NCI-H2029 (cell line): ENCODE measurements around the gene RAE1.
"Not testable (repeated sequence)": the region's sequence is repeated elsewhere in the genome, so short reads cannot be mapped to it uniquely, and the experiment has no call there.

Experiments used
- DNase-seq: peaks from one replicate; lab custom pipeline; 2025; lab: John Stamatoyannopoulos, UW

The RAE1 gene

DNA sequence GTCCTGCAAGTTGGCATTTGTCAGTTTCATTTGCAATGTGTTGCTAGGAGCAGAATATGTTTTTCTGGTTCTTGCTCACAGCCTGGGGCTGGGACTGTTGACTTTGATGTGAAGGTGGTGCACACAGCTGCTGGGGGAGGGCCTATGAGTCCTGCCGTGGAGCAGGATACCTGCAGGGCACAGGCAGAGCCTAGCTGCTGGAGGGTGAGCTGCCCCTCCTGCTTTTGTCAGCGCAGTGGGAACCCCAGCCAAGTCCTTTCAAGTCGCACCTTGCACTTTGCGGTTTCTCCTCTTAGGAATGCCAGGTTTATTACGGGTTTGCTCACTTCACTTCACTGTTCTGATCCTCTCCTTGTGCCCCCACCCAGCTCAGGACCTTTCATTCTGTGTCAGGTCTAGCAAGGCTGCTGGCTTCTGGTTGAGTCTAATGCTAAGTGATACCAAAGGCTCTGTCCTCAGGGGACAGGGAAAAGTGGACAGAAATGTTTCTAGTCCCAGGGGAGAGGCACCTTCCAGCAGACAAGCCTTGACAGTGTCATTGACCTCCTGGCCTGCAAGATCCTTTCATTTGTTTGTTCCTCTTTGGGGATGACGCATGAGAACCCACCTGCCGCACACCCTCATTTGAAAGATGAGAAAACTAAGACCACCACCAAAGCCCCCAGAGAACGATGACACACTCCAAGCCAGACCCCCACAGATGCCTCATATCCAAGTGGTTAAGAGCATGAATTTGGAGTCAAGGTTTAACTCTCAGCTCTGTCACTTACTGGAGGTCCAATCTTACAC, 24.2 kb upstream of the RAE1 start:
- no peak for DNase-seq

DNA sequence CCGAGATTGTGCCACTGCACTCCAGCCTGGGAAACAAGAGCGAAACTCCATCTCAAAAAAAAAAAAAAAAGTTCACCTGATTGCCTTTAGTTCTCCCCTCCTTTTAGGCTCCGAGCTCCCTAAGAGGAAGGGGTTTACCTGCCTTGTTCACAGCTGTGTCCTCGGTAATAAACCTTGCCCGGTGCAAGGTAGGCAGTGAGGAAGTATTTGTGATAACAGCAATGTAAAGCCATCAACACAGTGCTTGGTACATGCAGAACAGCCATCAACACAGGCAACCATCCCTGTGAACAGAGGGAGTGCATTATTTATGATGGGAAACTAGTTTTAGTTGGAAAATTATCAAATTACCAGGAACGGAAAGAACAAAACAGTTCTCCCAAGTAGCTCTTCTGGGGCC, 23.2 kb upstream of the RAE1 start:
- DNase-seq: no peak

DNA sequence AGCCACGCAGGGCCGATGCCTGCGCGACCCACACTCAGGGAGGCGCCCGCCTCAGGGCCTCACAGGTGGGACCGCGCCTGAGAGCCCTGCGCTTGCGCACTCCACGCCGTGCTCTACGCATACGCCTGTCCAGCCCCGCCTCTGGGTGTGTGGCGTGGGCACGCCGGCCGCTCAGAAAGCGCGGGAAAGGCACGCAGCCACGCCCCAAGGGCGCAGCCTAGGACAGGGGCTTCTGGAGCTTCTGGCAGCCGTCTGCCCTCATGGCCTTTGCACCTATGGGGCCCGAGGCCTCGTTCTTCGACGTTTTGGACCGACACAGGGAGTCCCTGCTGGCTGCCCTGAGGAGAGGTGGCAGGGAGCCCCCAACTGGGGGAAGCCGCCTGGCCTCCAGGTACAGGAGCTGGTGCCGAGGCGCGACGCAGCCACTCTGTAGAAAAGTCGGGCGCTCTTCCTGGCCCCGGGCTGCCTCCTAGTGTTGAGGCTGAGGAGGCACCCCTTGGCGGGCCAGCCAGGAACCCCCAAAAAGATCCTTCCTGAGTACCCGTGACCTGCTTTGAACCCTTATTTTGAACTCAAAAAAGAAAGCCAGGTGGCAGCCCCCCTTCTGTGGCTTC, 21.3 kb upstream of the RAE1 start, which contains the start of gene SPO11:
Gene SPO11 (plus strand): TSS at position 196 of the 614 bp plus-strand sequence. CDS start 65 bp downstream, at position 261.
- DNase-seq: no peak

DNA sequence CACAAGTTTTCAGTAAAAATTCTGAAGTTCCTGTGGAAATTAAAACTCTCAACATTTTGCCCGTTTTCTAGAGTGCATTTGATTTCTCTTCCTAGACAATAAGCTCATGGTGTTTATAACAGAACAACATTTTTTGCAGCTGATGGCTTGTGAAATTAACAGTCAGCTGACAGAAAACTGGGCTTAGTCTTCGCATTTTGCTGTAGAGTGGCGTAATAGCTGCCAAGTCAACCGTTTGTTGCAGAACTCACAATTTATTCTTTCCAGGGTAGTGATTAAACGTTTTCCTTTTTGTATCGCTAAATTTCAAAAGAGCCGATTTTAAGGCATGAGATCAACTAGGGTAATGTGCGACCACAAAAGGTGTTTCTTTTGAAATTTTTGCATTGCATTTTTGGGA, 20.1 kb upstream of the RAE1 start:
- DNase-seq: no peak

DNA sequence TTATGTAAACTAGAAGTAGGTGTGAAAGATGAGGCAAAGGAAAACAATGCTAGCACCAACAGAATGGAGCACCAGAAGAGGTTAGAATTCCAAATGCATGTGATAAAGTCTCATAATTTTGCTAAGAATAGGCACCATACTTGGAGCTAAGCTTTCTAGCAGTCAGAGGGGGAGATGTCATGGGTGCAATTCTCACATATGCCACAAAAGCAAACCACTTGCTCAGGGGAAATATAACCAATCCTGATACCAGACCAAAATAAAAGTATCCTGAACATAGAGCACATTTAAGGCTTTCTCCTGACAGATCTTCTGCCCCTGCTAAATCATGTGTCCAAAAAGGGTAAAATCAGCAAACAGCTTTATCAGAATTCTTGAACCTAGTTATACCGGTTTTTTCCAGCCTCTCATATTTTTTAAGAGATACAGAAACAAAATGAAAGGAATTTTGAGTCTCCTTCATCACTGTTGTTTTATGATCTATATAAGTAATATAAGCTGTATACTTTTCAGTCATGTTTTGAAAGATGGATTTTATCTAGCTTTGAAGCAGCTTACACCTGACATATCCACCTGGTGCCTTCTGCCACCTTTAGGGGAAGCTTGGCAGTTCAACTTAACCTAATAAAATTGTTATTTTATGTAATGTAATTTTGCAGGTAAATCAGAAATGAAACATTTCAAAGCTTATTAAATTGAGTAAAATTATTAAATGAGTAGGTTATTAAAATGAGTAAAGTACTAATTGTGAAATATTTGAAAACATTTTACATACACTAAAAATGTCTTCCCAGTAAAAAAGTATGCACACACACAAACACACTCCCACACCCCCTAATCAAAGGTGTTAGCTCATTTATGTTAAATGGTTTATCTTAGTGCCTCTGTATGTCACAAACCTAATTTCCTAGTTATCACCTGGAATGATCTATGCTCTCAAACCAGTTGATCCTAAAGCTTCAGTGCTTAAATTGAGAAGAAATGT, 18.7 kb upstream of the RAE1 start:
- DNase-seq: no peak

DNA sequence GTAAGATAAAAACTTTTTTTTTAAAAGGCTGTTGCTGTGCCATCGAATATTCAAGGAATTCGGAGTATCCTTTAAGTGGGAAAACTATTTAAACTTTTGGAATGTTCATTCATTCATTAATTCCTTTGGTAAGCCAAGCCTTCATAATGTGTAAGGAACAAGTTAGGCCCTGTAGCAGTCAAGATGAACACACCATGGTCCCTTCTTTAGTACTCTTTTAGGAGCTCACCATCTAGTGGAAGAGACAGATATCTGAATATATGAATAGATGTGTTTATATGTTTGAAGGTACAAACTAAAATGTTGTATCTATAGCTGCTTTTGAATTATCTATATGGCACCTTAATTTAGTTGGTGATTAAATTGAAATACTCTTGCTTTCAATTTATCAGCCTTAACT, 15.7 kb upstream of the RAE1 start:
- DNase-seq: no peak

DNA sequence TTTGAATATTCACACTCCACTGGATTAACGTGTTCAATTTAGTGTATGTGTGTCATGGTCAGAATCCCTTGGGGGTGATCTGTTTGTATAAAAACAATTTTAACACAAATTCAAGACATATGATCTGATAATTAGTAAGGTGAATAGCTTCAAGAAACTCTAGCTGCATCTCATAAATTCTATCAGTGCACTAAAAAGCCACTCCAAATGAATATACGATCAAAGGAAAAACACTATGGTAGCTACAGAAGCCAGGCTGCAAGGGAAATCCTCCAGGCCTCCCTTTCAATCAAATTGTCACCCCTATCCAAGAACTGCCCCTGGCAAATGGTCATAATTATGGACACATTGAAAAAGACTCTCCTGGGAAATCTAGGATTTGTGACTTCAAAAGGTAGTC, 9.4 kb upstream of the RAE1 start:
- DNase-seq: no peak

DNA sequence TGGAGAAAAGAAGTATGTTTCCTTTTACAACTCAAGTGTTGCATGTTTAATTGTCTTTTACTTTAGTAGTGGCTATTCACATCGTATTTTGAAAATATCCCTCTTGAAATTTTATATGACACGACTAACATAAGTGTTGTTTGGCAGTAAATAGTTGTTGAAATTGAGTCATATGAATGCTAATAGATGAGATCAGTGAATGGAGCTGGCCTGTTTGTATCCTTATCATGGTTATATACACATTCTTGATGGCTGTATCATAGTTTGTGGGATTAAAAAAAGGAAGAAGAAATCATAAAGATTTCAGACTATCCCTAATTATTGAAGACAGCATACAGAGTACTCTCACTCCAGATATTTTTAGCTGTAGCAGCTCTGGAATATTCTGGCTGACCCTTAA, 8.2 kb upstream of the RAE1 start:
- no peak for DNase-seq

DNA sequence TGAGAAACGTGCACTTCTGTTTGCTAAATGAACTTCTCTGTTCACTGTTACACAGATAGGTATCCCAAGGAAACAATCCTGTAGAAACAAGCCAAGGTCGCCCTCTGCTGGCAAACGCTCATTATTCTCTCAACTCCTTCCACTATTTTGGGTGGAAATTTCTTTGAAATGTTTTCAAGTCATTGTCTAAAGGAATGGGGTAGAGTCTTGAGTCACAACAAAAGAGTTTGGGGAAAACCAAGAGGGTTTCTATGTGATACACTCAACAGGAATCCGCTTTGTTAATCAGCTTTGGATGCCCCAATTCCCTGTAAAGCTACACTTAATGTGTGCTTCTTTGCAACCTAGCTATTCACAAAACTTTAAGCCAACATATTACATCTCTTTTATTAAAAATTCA, 4.6 kb upstream of the RAE1 start:
- peak; percentile 33 for DNase-seq

DNA sequence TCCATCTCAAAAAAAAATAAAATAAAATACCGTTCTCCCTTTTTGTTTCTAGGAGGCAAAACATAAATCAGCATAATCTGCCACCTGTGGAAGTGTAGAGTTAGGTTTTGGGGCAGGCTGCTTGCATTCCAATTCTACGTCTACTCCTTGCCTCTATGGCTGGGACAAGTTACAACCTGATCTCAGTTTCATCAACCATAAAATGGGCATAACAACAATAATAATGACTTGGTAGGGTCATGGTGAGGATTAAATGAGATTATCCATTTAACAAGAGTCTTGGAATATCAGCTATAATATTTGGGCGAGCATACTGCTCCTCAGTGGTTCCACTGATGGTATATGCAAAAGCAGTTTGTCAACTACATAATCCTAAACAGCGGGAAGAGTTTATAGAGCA, 3.7 kb upstream of the RAE1 start:
- DNase-seq: no peak

DNA sequence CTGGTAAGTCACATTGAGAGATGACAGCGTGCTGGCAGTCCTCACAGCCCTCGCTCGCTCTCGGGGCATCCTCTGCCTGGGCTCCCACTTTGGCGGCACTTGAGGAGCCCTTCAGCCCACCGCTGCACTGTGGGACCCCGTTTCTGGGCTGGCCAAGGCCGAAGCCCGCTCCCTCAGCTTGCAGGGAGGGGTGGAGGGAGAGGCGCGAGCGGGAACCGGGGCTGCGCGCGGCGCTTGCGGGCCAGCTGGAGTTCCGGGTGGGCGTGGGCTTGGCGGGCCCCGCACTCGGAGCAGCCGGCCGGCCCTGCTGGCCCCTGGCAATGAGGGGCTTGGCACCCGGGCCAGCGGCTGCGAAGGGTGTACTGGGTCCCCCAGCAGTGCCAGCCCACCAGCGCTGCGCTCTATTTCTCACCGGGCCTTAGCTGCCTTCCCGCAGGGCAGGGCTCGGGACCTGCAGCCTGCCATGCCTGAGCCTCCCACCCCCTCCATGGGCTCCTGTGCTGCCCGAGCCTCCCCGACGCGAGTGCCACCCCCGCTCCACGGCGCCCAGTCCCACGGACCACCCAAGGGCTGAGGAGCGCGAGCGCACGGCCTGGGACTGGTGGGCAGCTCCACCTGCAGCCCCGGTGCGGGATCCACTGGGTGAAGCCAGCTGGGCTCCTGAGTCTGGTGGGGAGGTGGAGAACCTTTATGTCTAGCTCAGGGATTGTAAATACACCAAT, 2.7 kb upstream of the RAE1 start:
- DNase-seq: not testable (repeated sequence)

DNA sequence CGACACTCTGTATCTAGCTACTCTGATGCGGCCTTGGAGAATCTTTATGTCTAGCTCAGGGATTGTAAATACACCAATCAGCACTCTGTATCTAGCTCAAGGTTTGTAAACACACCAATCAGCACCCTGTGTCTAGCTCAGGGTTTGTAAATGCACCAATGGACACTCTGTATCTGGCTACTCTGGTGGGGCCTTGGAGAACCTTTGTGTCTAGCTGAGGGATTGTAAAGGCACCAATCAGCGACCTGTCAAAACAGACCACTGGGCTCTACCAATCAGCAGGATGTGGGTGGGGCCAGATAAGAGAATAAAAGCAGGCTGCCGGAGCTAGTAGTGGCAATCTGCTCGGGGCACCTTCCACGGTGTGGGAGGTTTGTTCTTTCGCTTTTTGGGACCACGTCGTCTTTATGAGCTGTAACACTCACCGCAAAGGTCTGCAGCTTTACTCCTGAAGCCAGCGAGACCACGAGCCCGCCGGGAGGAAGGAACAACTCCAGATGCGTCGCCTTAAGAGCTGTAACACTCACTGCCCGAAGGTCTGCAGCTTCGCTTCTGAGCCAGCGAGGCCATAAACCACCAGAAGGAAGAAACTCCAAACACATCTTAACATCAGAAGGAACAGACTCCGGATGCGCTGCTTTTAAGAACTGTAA, 2.0 kb upstream of the RAE1 start:
- not testable (repeated sequence) for DNase-seq

DNA sequence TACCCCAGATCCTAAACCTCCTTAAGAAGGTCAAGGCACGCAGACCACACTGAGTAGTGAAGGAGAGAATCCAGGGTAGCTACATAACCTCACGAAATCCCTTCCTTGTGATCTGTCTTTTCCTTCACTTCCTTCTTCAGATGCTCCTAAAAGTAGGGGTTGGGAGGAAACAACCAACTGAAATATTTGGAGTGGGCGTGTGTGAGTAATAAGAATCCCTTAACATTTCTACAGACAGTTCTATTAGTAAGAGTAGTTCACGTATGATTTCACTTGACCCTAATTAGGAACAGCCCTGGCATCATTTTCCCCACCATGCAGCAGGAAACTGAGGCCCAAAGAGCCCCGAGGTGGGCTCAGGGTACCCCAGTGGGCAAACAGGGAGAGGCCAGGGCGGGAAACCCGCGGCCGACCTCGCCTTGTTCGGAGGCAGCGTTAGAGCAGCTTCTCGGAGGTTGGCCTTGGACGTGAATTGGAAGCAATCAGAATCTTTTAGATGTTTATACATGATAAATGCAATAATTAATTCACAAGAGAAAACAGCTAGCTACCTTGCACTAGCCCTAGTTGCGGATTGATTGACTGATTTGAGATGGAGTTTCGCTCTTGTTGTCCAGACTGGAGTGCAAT, 859 bp upstream of the RAE1 start:
- DNase-seq: no peak

DNA sequence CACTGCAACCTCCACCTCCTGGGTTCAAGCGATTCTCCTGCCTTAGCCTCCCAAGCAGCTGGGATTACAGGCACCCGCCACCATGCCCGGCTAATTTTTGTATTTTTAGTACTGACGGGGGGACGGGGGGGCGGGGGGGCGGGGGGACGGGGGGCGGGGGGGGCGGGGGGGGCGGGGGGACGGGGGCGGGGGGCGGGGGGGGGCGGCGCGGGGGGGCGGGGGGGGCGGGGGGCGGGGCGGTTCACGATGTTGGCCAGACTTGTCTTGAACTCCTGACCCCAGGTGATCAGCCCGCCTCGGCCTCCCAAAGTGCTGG, 371 bp upstream of the RAE1 start:
- not testable (repeated sequence) for DNase-seq

DNA sequence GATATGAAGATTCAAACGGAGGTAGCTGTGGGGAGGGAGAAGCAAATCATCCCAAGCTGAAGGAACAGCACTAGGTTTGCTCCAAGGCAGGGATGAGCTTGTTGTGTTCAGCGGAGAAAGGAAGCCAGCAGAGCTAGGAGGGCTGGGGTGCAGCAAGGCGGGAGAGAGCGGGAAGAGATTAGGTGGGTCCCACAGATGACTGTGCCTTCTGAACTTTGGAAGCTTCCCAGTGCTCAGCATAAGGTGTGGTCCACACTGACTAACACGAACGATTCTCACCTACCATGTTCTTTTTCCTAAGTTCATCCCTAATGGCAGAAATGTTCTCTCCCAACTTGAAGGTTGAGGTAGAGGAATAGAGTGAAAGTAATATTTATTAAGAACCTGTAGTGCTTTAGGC, 1.2 kb downstream of the RAE1 start:
- DNase-seq: no peak

DNA sequence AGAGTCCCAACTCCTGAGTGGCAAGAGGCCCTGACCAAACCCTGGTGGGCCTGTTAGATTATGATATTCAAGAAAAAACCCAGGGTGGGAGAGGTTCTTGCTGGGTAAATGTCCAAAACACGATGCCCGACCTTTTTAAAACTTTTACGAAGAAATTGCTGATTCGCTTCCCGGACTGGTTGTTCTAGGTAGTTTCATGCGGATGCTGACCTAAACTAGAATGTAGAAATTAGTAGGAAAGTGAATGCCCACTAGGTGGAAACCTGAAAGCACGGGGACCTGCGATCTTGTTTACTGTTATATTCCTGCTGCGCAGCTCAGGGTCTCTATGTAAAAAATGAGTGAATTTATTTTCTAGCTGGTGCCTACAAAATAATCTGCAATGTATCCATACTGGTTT, 2.3 kb downstream of the RAE1 start:
- DNase-seq: no peak

DNA sequence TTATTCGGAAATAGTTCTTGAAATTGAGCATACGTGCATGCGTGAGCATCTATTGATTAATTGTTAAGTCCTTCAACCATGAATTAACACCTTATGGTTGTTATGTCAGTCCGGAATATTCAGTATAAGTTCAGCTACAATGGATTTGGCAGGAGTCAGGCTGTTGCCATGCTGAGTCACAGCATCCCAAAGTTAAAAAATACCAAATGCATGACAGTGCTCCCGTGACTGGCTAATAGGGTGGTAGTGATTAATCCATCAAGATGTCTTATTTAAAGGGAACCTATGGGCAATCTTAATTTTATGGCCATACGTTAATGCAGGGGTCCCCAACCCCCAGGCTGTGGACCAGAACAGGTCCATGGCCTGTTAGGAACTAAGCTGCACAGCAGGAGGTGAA, 10.5 kb downstream of the RAE1 start:
- DNase-seq: no peak

DNA sequence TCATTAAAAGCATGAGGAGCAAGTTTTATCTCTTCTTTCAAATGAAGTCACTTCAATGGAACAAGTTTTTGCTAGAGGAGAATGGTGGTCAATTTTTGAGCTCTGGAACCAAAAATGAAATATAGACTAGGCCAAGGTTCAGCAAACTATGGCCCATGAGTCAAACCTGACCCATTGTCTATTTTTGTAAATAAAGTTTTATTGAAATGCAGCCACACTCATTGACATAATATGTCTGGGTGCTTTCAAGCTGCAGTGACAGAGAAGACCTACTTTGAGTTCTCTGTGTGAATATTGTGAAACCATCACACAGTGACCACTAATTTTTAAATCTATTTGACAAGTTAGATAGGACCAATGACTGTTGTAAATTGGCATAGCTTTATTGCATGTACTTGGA, 13.4 kb downstream of the RAE1 start:
- DNase-seq: no peak

DNA sequence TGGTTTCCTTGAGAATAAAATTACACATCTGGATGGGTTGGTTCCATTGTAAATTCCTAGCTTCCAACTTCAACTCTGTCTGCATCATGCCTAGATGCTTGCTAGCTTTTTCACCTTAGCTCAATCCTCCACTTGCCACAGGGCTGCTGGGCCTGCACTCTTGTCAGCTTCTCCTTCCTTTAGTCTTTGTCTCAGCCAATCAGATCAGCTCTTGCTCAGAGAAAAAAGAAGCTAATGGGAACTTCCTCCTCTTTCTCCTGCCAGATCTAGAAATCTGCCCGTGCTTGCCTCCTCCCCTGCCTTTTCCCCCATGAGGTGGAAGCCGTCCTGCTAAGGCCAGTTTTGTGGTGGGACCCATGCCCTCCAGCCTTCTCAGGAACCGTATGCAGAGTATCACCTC, 18.5 kb downstream of the RAE1 start:
- no peak for DNase-seq

DNA sequence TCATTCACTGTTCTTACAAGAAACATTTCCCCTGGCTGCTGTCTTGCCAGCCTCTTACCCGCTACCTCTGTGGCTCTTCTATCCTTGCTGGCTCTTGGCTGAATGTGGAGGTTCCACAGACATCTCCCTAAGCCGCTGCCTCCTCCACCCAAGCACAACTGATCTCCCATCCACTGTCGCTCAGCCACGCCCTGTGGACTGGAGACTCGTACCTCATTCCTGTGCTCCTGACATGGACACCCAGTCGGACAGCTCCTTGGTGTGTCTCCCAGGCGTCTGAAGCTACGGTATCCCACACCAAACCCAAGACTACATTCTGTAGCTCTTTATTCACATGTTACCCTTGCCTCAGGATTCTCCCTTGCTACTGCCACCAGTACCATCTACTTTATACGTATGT, 19.3 kb downstream of the RAE1 start:
- no peak for DNase-seq

DNA sequence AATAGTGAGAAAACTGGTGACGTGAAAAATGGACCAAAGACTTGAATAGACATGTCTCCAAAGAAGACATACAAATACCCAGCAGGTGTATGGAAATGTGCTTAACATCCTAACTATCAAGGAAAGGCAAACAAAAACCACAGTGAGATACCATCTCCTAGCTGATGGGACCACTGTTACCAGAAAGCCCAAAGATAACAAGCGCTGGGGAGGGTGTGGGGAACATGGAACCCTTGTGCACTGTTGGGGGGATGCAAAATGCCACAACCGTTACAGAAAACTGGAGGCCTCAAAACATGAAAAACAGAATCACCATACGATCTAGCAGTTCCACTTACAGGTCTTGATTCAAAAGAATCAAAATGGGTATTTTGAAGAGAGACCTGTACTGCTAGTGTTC, 20.3 kb downstream of the RAE1 start:
- no peak for DNase-seq
